Tibial nerve (tissue), 4 donors: ENCODE data around the gene DIO2.

Experiments
- EP300 ChIP-seq, 2 donors: sonication (generic); formaldehyde crosslinking; IDR thresholded peaks; one replicate each; pipeline ENCODE4 v1.6.1; 2017; ENCODE audit warnings: antibody characterized with exemption in 2 of 2, mild to moderate bottlenecking in 1 of 2
- POLR2A ChIP-seq, 2 donors: fragments of 450-650 bp; IDR thresholded peaks; one replicate each; pipeline ENCODE4 v1.6.1; 2017; ENCODE audit warnings: antibody characterized with exemption in 2 of 2, mild to moderate bottlenecking in 2 of 2, moderate library complexity in 2 of 2
- TF ChIP-seq, protein P1 (sequence below), 5 experiments: fragments of 200-600 bp in 3 of 5; fragments of 450-650 bp in 2 of 5; sonication (generic) in 3 of 5; IDR thresholded peaks; one replicate each; pipeline ENCODE4 v1.5.1; 2016 to 2019; ENCODE audit warnings: antibody characterized with exemption in 5 of 5, mild to moderate bottlenecking in 3 of 5, moderate library complexity in 2 of 5

DNA sequence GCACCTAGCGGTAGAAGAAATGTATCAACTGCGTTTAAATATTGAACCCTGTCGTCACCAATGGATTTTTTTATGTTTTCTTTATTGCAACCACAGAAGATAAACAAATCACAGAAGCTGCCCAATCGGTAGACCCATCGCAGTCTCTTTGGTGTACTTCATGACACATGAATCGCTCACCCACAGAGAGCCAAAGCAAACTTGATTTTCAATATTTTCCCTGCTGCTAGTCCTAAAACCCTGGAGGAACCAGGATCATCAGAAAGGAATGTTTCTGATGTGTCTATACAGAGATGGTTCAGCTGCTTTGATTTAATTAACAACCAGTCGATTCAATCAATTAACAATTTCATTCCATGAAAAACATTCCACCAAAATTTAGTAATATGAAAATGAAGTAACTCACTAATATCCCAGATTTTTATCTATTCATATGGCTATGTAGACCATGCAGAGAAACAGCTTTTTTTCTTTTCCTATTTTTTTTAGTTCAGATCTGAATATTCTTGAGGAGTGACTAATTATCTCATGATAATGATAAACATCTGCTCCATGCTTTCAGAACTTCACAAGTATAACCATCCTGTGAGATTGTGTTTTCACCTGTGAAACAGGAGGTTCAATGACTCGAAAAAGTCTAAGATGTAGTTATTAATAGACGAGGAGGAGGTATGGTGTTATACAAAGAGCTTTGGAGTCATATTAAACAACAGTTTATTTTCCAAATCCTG is 46.1 kb downstream of the DIO2 start:
- TF ChIP-seq POLR2A (IDR thresholded peaks at IDR 0.05): no peak
- TF ChIP-seq, protein P1, sequence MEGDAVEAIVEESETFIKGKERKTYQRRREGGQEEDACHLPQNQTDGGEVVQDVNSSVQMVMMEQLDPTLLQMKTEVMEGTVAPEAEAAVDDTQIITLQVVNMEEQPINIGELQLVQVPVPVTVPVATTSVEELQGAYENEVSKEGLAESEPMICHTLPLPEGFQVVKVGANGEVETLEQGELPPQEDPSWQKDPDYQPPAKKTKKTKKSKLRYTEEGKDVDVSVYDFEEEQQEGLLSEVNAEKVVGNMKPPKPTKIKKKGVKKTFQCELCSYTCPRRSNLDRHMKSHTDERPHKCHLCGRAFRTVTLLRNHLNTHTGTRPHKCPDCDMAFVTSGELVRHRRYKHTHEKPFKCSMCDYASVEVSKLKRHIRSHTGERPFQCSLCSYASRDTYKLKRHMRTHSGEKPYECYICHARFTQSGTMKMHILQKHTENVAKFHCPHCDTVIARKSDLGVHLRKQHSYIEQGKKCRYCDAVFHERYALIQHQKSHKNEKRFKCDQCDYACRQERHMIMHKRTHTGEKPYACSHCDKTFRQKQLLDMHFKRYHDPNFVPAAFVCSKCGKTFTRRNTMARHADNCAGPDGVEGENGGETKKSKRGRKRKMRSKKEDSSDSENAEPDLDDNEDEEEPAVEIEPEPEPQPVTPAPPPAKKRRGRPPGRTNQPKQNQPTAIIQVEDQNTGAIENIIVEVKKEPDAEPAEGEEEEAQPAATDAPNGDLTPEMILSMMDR (IDR thresholded peaks at IDR 0.05): no peak
- no peak for TF ChIP-seq EP300 (IDR thresholded peaks at IDR 0.05)
